ENCODE results near the gene NGRN.
A peak's percentile ranks its signal among the peaks of the same experiment; 100 is the strongest.

The NGRN gene

GRCh38 chr15:90286678-90287077 lies 21.2 kb downstream of the NGRN start:
- DNase-seq (ENCODE audit: low spot score): no peak
- TF ChIP-seq CTCF (IDR thresholded peaks at IDR 0.05; ENCODE audit: poor library complexity, severe bottlenecking): peak; percentile 95
- H3K4me3 ChIP-seq (ENCODE audit: severe bottlenecking): no peak overlapping the region

GRCh38 chr15:90287101-90287500 lies 21.6 kb downstream of the NGRN start:
- no peak overlapping the region for H3K27ac ChIP-seq (ENCODE audit: poor library complexity, severe bottlenecking)
- DNase-seq (ENCODE audit: low spot score): no peak
- no peaks in the 10 kb centered on the region for H3K4me1 ChIP-seq (ENCODE audit: insufficient read depth, poor library complexity, severe bottlenecking)
- no peak for ATAC-seq (ENCODE audit: low read depth)
- H3K36me3 ChIP-seq (ENCODE audit: low read depth): no peaks in the 10 kb centered on the region
- H3K9me3 ChIP-seq (ENCODE audit: severe bottlenecking): no peaks in the 10 kb centered on the region
- no peak for TF ChIP-seq CTCF (IDR thresholded peaks at IDR 0.05; ENCODE audit: poor library complexity, severe bottlenecking)
- no peak overlapping the region for H3K4me3 ChIP-seq (ENCODE audit: severe bottlenecking)
- H3K27me3 ChIP-seq (ENCODE audit: insufficient read depth, poor library complexity, severe bottlenecking): no peaks in the 10 kb centered on the region

More at GRCh38 chr15:90286678-90287077, 21.2 kb downstream of the NGRN start:
- H3K27ac ChIP-seq (ENCODE audit: poor library complexity, severe bottlenecking): no peak overlapping the region
- H3K36me3 ChIP-seq (ENCODE audit: low read depth): no peaks in the 10 kb centered on the region
- no peaks in the 10 kb centered on the region for H3K4me1 ChIP-seq (ENCODE audit: insufficient read depth, poor library complexity, severe bottlenecking)
- H3K9me3 ChIP-seq (ENCODE audit: severe bottlenecking): no peaks in the 10 kb centered on the region
- ATAC-seq (ENCODE audit: low read depth): peak; percentile 86
- no peaks in the 10 kb centered on the region for H3K27me3 ChIP-seq (ENCODE audit: insufficient read depth, poor library complexity, severe bottlenecking)

- no peak for ATAC-seq (ENCODE audit: low read depth)
- H3K27me3 ChIP-seq (ENCODE audit: insufficient read depth, poor library complexity, severe bottlenecking): no peaks in the 10 kb centered on the region
- H3K27ac ChIP-seq (ENCODE audit: poor library complexity, severe bottlenecking): no peak overlapping the region
- H3K9me3 ChIP-seq (ENCODE audit: severe bottlenecking): no peaks in the 10 kb centered on the region
- no peak overlapping the region for H3K4me3 ChIP-seq (ENCODE audit: severe bottlenecking)
- DNase-seq (ENCODE audit: low spot score): no peak
- no peak for TF ChIP-seq CTCF (IDR thresholded peaks at IDR 0.05; ENCODE audit: poor library complexity, severe bottlenecking)
- no peaks in the 10 kb centered on the region for H3K36me3 ChIP-seq (ENCODE audit: low read depth)
- H3K4me1 ChIP-seq (ENCODE audit: insufficient read depth, poor library complexity, severe bottlenecking): no peaks in the 10 kb centered on the region
Measured at GRCh38 chr15:90287946-90288345, 22.5 kb downstream of the NGRN start.

GRCh38 chr15:90291679-90292356 lies 26.3 kb downstream of the NGRN start:
- ATAC-seq (ENCODE audit: low read depth) (no peak; the same call in 2 of the 3 replicates), DNase-seq (ENCODE audit: low spot score) (no peak)

More at GRCh38 chr15:90291679-90292356, 26.3 kb downstream of the NGRN start:
- H3K36me3 ChIP-seq (ENCODE audit: low read depth): no peaks in the 10 kb centered on the region
- no peaks in the 10 kb centered on the region for H3K9me3 ChIP-seq (ENCODE audit: severe bottlenecking)
- no peaks in the 10 kb centered on the region for H3K4me1 ChIP-seq (ENCODE audit: insufficient read depth, poor library complexity, severe bottlenecking)
- H3K27ac ChIP-seq (ENCODE audit: poor library complexity, severe bottlenecking): no peak overlapping the region
- no peak overlapping the region for H3K4me3 ChIP-seq (ENCODE audit: severe bottlenecking)
- no peak for TF ChIP-seq CTCF (IDR thresholded peaks at IDR 0.05; ENCODE audit: poor library complexity, severe bottlenecking)
- H3K27me3 ChIP-seq (ENCODE audit: insufficient read depth, poor library complexity, severe bottlenecking): no peaks in the 10 kb centered on the region

Measured in RWPE2 (cell line).